Ishikawa (cell line): ENCODE measurements around the gene ABCB6.

Experiments
- MAX ChIP-seq: IDR thresholded peaks from 2 replicates; pipeline ENCODE4 v1.6.1; 2012
- NFIC ChIP-seq: IDR thresholded peaks from 2 replicates; pipeline ENCODE4 v1.6.1; 2012

- no peak for TF ChIP-seq NFIC
- no peak for TF ChIP-seq MAX
Measured at GRCh38 chr2:219261024-219261855, 42.5 kb upstream of the ABCB6 start.
